GM12878 (cell line): ENCODE results near the gene RNF130.

Source experiments
- CTCF ChIP-seq, 3 experiments: IDR thresholded peaks in 2 of 3; conservative IDR thresholded peaks in 1 of 3; 2 replicates each; pipeline ENCODE4 v1.5.1; 2011; ENCODE audit warnings: low read depth in 3 of 3, low read length in 3 of 3, mild to moderate bottlenecking in 3 of 3, control low read depth in 2 of 3, moderate library complexity in 2 of 3, inconsistent platforms in 1 of 3, mixed read lengths in 1 of 3; ENCODE audit not compliant: control insufficient read depth in 2 of 3, insufficient read depth in 1 of 3; ENCODE audit errors: extremely low read depth in 1 of 3
- HDAC2 ChIP-seq: fragments of 200-600 bp; sonication (generic); IDR thresholded peaks from 2 replicates; pipeline ENCODE4 v1.6.1; 2017
- SMC3 ChIP-seq: IDR thresholded peaks from 2 replicates; pipeline ENCODE4 v1.6.1; 2011; ENCODE audit warnings: low read length, improper control_type of control experiment, borderline replicate concordance
- TAF1 ChIP-seq: IDR thresholded peaks from 2 replicates; pipeline ENCODE4 v1.6.1; 2011; ENCODE audit warnings: mild to moderate bottlenecking, low read depth, low read length, borderline replicate concordance
- TF ChIP-seq, protein P1 (sequence below): IDR thresholded peaks from 2 replicates; pipeline ENCODE4 v1.6.1; 2011; ENCODE audit warnings: low read depth, mild to moderate bottlenecking, low read length, moderate library complexity, borderline replicate concordance; ENCODE audit errors: extremely low read depth

- TF ChIP-seq HDAC2 (no peak), SMC3 (no peak), TAF1 (no peak), CTCF (IDR thresholded peaks at IDR 0.05 in 2 of 3, conservative IDR thresholded peaks at IDR 0.05 in 1 of 3; ENCODE audit: control insufficient read depth in 2 of 3, extremely low read depth in 1 of 3, insufficient read depth in 1 of 3, low read depth in 3 of 3, low read length in 3 of 3) (no peak)
- TF ChIP-seq, protein P1, sequence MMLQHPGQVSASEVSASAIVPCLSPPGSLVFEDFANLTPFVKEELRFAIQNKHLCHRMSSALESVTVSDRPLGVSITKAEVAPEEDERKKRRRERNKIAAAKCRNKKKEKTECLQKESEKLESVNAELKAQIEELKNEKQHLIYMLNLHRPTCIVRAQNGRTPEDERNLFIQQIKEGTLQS: no peak
These were observed 28.4 kb upstream of the RNF130 start for GRCh38 chr5:180099733-180100611.
